CD4-positive, CD25-positive, alpha-beta regulatory T cell (primary cell): Measurements from ENCODE around the gene SNCAIP. TPM values are rescaled to one million over a fixed set of nuclear protein-coding genes. Genes with fewer than 3 reads are reported as not detected.

Source experiments
- ATAC-seq, 2 donors: fragments of 150-1000 bp; cut with Tn5 transposase; one replicate each; pipeline ENCODE4 v1.10.0; 2021; ENCODE audit warnings: low read depth in 2 of 2, moderate number of reproducible peaks in 2 of 2, moderate library complexity in 1 of 2
- DNase-seq, 3 donors: peaks; one replicate each; pipeline versions ENCODE4 v3.0.0 to v3.0.0-alpha.2; 2012 to 2022; ENCODE audit warnings: mixed read lengths in 1 of 3
- H3K27ac ChIP-seq: one replicate; pipeline ENCODE4 v1.7.0; 2013; ENCODE audit warnings: mild to moderate bottlenecking, low read length; ENCODE audit not compliant: insufficient read depth, poor library complexity, severe bottlenecking
- H3K27me3 ChIP-seq: one replicate; pipeline ENCODE4 v1.7.0; 2013; ENCODE audit warnings: low read length; ENCODE audit not compliant: control insufficient read depth, insufficient read depth
- H3K36me3 ChIP-seq: one replicate; pipeline ENCODE4 v1.7.0; 2013; ENCODE audit warnings: mild to moderate bottlenecking, low read length, moderate library complexity; ENCODE audit not compliant: control insufficient read depth, insufficient read depth
- H3K4me1 ChIP-seq: 2 replicates; pipeline ENCODE4 v1.7.0; 2013; ENCODE audit warnings: mild to moderate bottlenecking, low read length; ENCODE audit not compliant: insufficient read depth, control insufficient read depth, poor library complexity, severe bottlenecking
- H3K4me3 ChIP-seq: one replicate; pipeline ENCODE4 v1.7.0; 2013; ENCODE audit warnings: low read depth, mild to moderate bottlenecking, low read length, moderate library complexity
- H3K9me3 ChIP-seq, 2 experiments: 1 replicate in 1 of 2; 2 replicates in 1 of 2; pipeline ENCODE4 v1.7.0; 2013; ENCODE audit warnings: low read length in 2 of 2, mild to moderate bottlenecking in 1 of 2, moderate library complexity in 1 of 2; ENCODE audit not compliant: control insufficient read depth in 2 of 2
- H3K27ac Mint-ChIP-seq, 3 donors: one replicate each; pipeline ENCODE4 v1.8.0; 2020 to 2022; ENCODE audit warnings: mild to moderate bottlenecking in 3 of 3, mixed read lengths in 3 of 3, moderate library complexity in 2 of 3
- H3K27me3 Mint-ChIP-seq: one replicate; pipeline ENCODE4 v1.8.0; 2022; ENCODE audit warnings: mild to moderate bottlenecking, mixed read lengths
- H3K36me3 Mint-ChIP-seq: one replicate; pipeline ENCODE4 v1.8.0; 2020; ENCODE audit warnings: mixed read lengths
- H3K4me1 Mint-ChIP-seq, 4 donors: one replicate each; pipeline ENCODE4 v1.8.0; 2020 to 2022; ENCODE audit warnings: mixed read lengths in 4 of 4, mild to moderate bottlenecking in 1 of 4
- H3K4me3 Mint-ChIP-seq, 4 donors: one replicate each; pipeline ENCODE4 v1.8.0; 2020 to 2022; ENCODE audit warnings: mild to moderate bottlenecking in 4 of 4, mixed read lengths in 4 of 4, moderate library complexity in 3 of 4
- H3K9me3 Mint-ChIP-seq, 7 donors: one replicate each; pipeline ENCODE4 v1.8.0; 2020 to 2022; ENCODE audit warnings: mixed read lengths in 7 of 7, mild to moderate bottlenecking in 3 of 7, moderate library complexity in 2 of 7
- polyA plus RNA-seq, 4 donors: library from polyadenylated mRNA; unstranded; fragments of 300-500 nt; fragmentation: Illumina TruSeq; gene quantifications; one replicate each; pipeline ENCODE4 v1.2.3, GENCODE V29; 2021
- total RNA-seq: library from RNA; stranded (reverse); gene quantifications from one replicate; pipeline ENCODE4 v1.2.3, GENCODE V29; 2022

Gene SNCAIP
- total and polyA plus RNA-seq, 5 donors from 2014 or later: not detected

DNA sequence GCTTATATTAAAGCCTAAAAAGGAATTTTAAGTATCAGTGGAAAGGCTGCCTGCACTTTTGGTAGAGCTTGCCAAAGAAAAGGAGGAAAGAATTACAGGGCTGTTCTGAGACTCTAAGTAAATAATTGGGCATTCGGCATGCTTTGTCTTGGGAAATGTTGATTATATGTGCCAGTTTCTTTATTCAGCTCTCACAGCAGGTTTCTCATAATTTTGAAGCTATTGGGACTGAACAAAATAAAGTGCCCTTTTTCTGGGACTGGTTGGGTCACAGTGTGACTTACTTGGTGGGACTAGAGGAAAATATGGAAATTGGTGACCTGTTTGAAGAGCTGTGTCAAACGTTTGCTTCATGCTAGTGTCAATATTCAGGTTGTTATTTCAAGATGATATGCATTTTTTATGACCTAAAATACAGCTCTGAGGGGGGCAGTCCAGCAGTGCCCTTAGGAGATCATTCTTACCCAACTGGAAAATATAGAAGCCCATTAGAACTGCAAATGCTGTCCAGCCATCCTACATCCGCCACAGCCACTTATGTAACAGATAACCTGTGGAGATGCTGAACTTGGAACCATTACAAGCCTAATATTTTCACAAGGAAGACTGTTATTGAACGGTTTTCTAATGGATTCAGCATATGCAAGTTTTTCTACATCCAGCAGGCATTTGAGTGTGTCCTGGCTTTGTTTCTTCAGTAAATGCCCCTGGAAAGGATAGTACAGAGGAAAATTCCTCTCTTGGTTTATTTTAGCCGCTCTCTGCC is 122.4 kb downstream of the SNCAIP start:
- H3K4me1 ChIP-seq: no peaks in the 10 kb centered on the region
- H3K27ac Mint-ChIP-seq: no peak overlapping the region
- H3K4me1 Mint-ChIP-seq: no peaks in the 10 kb centered on the region
- H3K27me3 ChIP-seq: no peaks in the 10 kb centered on the region
- ATAC-seq: no peak
- no peak overlapping the region for H3K4me3 Mint-ChIP-seq
- no peaks in the 10 kb centered on the region for H3K27me3 Mint-ChIP-seq
- no peak for DNase-seq
- no peak overlapping the region for H3K4me3 ChIP-seq
- H3K36me3 Mint-ChIP-seq: no peaks in the 10 kb centered on the region
- peaks cover 0 to 2% (median 0%) of the 10 kb centered on the region in 7 donors for H3K9me3 Mint-ChIP-seq
- no peaks in the 10 kb centered on the region for H3K9me3 ChIP-seq
- no peaks in the 10 kb centered on the region for H3K36me3 ChIP-seq
- H3K27ac ChIP-seq: no peak overlapping the region

DNA sequence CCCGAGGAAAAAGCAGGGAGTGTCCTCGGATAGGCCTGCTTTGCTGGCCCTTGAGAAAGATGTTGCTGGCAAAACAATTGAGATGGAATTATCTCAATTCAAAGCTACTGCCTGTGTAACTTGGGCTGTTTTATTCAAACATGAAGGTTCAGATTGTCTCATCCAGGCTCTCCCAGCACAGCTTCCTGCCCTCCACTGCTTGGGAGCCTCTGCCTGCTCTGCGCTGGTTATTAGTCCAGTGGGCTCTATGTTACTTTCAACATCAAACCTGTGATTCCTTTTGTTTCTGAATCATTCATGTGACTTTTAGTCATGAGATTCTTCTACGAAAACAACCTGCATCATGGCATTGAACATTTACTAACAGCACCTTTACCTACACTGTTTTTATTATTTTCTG is 123.2 kb downstream of the SNCAIP start:
- H3K9me3 Mint-ChIP-seq: no peaks in the 10 kb centered on the region

DNA sequence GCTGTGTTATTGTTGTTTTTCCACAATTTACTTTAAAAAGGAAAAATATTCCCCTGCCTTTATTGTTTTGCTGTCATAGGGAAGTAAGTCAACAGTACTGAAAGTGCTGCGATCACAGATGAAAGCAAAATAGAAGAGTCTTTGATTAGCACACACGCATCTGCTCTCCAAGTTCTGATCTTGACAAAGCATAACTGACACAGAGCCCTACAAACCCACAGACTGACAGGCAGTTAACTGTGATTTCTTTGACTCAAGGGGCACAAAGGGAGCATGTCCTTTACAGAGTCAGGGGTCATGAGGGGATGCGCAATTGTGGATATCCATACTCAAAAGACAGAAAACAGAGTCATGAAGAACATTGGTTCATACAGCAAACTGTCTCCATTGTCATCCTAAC is 123.7 kb downstream of the SNCAIP start:
- DNase-seq (no peak), ATAC-seq (no peak)
- H3K4me1 ChIP-seq: no peaks in the 10 kb centered on the region
- H3K27me3 ChIP-seq: no peaks in the 10 kb centered on the region
- no peak overlapping the region for H3K4me3 Mint-ChIP-seq
- no peaks in the 10 kb centered on the region for H3K27me3 Mint-ChIP-seq
- no peaks in the 10 kb centered on the region for H3K36me3 ChIP-seq
- no peaks in the 10 kb centered on the region for H3K4me1 Mint-ChIP-seq
- no peak overlapping the region for H3K4me3 ChIP-seq
- H3K36me3 Mint-ChIP-seq: no peaks in the 10 kb centered on the region
- H3K9me3 Mint-ChIP-seq: no peaks in the 10 kb centered on the region
- no peaks in the 10 kb centered on the region for H3K9me3 ChIP-seq
- H3K27ac Mint-ChIP-seq: no peak overlapping the region
- H3K27ac ChIP-seq: no peak overlapping the region

More for the DNA sequence above, 123.2 kb downstream of the SNCAIP start:
- Histone ChIP-seq H3K27ac (no peak overlapping the region), H3K9me3 (no peaks in the 10 kb centered on the region), H3K4me1 (no peaks in the 10 kb centered on the region), H3K36me3 (no peaks in the 10 kb centered on the region), H3K27me3 (no peaks in the 10 kb centered on the region), H3K4me3 (no peak overlapping the region)
- no peak for DNase-seq
- Mint-ChIP-seq H3K36me3 (no peaks in the 10 kb centered on the region), H3K4me3 (no peak overlapping the region), H3K27ac (no peak overlapping the region), H3K4me1 (no peaks in the 10 kb centered on the region), H3K27me3 (no peaks in the 10 kb centered on the region)
- ATAC-seq: no peak

DNA sequence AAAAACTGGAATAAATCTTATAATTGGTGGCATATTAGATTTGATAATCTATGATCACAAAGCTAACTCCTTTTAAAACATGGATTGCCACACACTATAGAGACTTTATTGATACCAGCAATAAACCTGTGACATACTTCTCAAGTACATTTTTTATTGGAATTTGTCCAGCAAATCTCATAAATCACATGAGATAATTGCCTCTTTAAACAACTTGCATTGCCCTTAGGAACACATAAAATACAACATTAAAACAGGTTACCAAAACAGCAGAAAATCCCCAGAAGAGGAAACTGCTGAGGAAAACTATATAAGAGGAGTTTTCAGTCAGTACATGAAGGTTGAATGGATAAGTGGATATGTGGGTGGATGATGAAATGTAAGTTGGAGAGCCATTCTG is 124.6 kb downstream of the SNCAIP start:
- Histone ChIP-seq H3K4me3 (no peak overlapping the region), H3K9me3 (no peaks in the 10 kb centered on the region), H3K27ac (no peak overlapping the region), H3K27me3 (no peaks in the 10 kb centered on the region), H3K36me3 (no peaks in the 10 kb centered on the region), H3K4me1 (no peaks in the 10 kb centered on the region)
- Mint-ChIP-seq H3K9me3 (peaks cover 0 to 2% (median 0%) of the 10 kb centered on the region in 7 donors), H3K36me3 (no peaks in the 10 kb centered on the region), H3K27me3 (no peaks in the 10 kb centered on the region), H3K4me3 (no peak overlapping the region), H3K27ac (no peak overlapping the region), H3K4me1 (no peaks in the 10 kb centered on the region)
- ATAC-seq (no peak), DNase-seq (no peak)

DNA sequence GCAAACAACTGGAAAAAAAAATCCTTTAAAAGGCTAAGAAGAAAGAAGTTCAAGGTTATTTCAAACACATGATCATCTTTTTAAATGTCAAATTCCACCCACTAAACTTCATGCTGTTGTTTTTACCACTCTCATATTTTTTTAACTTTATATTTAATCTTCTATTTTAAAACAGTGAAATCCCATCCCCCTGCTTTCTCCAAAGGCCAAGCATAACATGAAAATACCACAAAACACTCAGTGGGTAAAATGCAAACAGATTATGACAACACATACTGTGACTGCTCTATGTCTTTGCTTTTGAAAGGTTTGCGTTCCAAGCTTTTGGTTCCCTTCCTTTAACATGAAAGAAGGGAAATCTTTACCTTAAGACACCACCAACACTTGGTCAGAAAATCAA is 127.6 kb downstream of the SNCAIP start:
- no peak overlapping the region for H3K4me3 Mint-ChIP-seq
- ATAC-seq (no peak), DNase-seq (no peak)
- H3K4me1 Mint-ChIP-seq: no peaks in the 10 kb centered on the region
- Histone ChIP-seq H3K9me3 (no peaks in the 10 kb centered on the region), H3K36me3 (no peaks in the 10 kb centered on the region), H3K27ac (no peak overlapping the region), H3K27me3 (no peaks in the 10 kb centered on the region), H3K4me3 (no peak overlapping the region), H3K4me1 (no peaks in the 10 kb centered on the region)
- no peak overlapping the region for H3K27ac Mint-ChIP-seq
- H3K9me3 Mint-ChIP-seq: peaks cover 0 to 2% (median 0%) of the 10 kb centered on the region in 7 donors
- peaks cover 4% of the 10 kb centered on the region for H3K27me3 Mint-ChIP-seq
- H3K36me3 Mint-ChIP-seq: no peaks in the 10 kb centered on the region

DNA sequence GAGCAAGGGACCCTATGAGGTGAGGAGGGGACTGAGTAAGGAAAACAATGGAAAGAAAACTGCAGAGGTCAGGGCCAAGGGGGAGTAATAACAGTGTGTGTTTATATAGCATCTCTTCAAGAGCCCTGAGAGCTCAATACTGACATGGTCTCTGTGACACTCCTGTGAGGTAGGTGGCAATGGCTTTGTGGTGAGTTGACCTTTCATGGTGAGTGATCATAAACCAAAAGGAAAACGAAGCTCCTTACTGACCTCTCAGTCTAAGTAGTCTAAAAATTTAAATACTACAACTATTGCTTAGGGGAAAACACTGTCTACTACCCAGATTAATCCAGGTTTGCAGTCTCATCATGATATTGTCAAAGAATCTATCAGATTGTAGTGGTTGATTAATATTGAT is 130.9 kb downstream of the SNCAIP start:
- Mint-ChIP-seq H3K9me3 (peaks cover 0 to 2% (median 0%) of the 10 kb centered on the region in 7 donors), H3K27ac (no peak overlapping the region), H3K27me3 (peaks cover 4% of the 10 kb centered on the region), H3K4me1 (no peaks in the 10 kb centered on the region), H3K4me3 (no peak overlapping the region), H3K36me3 (no peaks in the 10 kb centered on the region)
- Histone ChIP-seq H3K27ac (no peak overlapping the region), H3K36me3 (no peaks in the 10 kb centered on the region), H3K9me3 (no peaks in the 10 kb centered on the region), H3K4me3 (no peak overlapping the region), H3K4me1 (no peaks in the 10 kb centered on the region), H3K27me3 (no peaks in the 10 kb centered on the region)
- no peak for ATAC-seq
- no peak for DNase-seq

DNA sequence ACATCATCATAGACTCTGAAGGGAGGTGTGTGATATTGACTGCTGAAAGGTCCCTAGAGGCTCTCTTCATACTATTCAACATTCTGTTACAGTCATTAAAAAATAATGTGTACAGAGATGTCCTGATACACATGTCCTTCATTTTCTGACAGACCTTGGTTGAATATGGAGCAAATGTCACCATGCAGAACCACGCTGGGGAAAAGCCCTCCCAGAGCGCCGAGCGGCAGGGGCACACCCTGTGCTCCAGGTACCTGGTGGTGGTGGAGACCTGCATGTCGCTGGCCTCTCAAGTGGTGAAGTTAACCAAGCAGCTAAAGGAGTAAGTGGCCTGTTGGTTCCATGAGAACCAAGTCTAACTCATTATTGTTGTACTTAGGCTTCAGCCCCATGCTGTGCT is 132.4 kb downstream of the SNCAIP start:
- peaks cover 0 to 2% (median 0%) of the 10 kb centered on the region in 7 donors for H3K9me3 Mint-ChIP-seq
- H3K4me1 Mint-ChIP-seq: no peaks in the 10 kb centered on the region
- no peak overlapping the region for H3K27ac Mint-ChIP-seq
- Histone ChIP-seq H3K27me3 (no peaks in the 10 kb centered on the region), H3K4me1 (no peaks in the 10 kb centered on the region), H3K4me3 (no peak overlapping the region), H3K36me3 (no peaks in the 10 kb centered on the region), H3K27ac (no peak overlapping the region), H3K9me3 (no peaks in the 10 kb centered on the region)
- H3K27me3 Mint-ChIP-seq: peaks cover 4% of the 10 kb centered on the region
- ATAC-seq (no peak), DNase-seq (no peak)
- no peaks in the 10 kb centered on the region for H3K36me3 Mint-ChIP-seq
- no peak overlapping the region for H3K4me3 Mint-ChIP-seq

DNA sequence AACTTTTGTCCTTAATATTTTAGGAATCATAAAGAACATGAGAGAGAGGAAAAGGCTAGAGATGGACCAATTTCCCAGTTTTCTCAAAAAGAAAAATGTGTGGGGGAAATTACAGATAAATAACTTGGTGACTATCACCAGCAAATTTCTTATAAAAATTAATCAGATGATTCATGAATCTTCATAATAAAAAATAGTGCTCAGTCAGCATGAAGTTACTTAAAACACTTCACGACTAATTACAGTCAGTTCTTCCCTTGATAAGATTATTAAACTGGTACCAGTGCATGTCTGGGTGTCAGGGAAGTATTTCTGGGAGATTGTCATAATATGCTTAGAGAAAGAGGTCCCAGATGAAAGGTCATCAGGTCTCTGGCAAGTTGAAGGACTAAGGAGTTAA is 133.0 kb downstream of the SNCAIP start:
- Histone ChIP-seq H3K36me3 (no peaks in the 10 kb centered on the region), H3K27ac (no peak overlapping the region), H3K27me3 (no peaks in the 10 kb centered on the region), H3K9me3 (no peaks in the 10 kb centered on the region), H3K4me1 (no peaks in the 10 kb centered on the region), H3K4me3 (no peak overlapping the region)
- ATAC-seq: no peak
- Mint-ChIP-seq H3K36me3 (no peaks in the 10 kb centered on the region), H3K27me3 (peaks cover 4% of the 10 kb centered on the region), H3K9me3 (peaks cover 0 to 2% (median 0%) of the 10 kb centered on the region in 7 donors), H3K27ac (no peak overlapping the region), H3K4me3 (no peak overlapping the region), H3K4me1 (no peaks in the 10 kb centered on the region)
- no peak for DNase-seq
